Mesenchymal stem cell (in vitro differentiated cells and primary cell): ENCODE results near the gene SLC39A2.

Experiments
- DNase-seq: peaks from one replicate; pipeline ENCODE4 v3.0.0-alpha.2; 2013
- H2AFZ ChIP-seq: one replicate; pipeline ENCODE4 v1.6.1; 2013; ENCODE audit warnings: low read depth, mild to moderate bottlenecking, control low read depth, inconsistent platforms, low read length, moderate library complexity
- H2AK5ac ChIP-seq: 2 replicates; pipeline ENCODE4 v1.6.1; 2013; ENCODE audit warnings: low read length, moderate library complexity, mild to moderate bottlenecking, inconsistent platforms; ENCODE audit not compliant: severe bottlenecking
- H2BK120ac ChIP-seq: one replicate; pipeline ENCODE4 v1.6.1; 2013; ENCODE audit warnings: low read depth, mild to moderate bottlenecking, inconsistent platforms, low read length, moderate library complexity
- H2BK12ac ChIP-seq, 2 experiments: one replicate each; pipeline ENCODE4 v1.6.1; 2013; ENCODE audit warnings: inconsistent platforms in 2 of 2, low read length in 2 of 2, mild to moderate bottlenecking in 2 of 2, moderate library complexity in 2 of 2, control low read depth in 1 of 2
- H2BK15ac ChIP-seq: one replicate; pipeline ENCODE4 v1.6.1; 2013; ENCODE audit warnings: mild to moderate bottlenecking, low read depth, inconsistent platforms; ENCODE audit not compliant: poor library complexity, severe bottlenecking
- H2BK5ac ChIP-seq: 2 replicates; pipeline ENCODE4 v1.6.1; 2013; ENCODE audit warnings: low read depth, mild to moderate bottlenecking, low read length, control low read depth, inconsistent platforms; ENCODE audit not compliant: poor library complexity, severe bottlenecking
- H3K14ac ChIP-seq, 2 experiments: one replicate each; pipeline ENCODE4 v1.6.1; 2013; ENCODE audit warnings: inconsistent platforms in 2 of 2, low read length in 2 of 2, control low read depth in 1 of 2, mild to moderate bottlenecking in 1 of 2, moderate library complexity in 1 of 2
- H3K18ac ChIP-seq, 2 experiments: one replicate each; pipeline ENCODE4 v1.6.1; 2013; ENCODE audit warnings: inconsistent platforms in 2 of 2, low read length in 2 of 2, control low read depth in 1 of 2, low read depth in 1 of 2, mild to moderate bottlenecking in 1 of 2
- H3K23ac ChIP-seq, 2 experiments: one replicate each; pipeline ENCODE4 v1.6.1; 2013; ENCODE audit warnings: inconsistent platforms in 2 of 2, low read length in 2 of 2, mild to moderate bottlenecking in 2 of 2, moderate library complexity in 2 of 2, control low read depth in 1 of 2
- H3K27ac ChIP-seq: 2 replicates; pipeline ENCODE4 v1.5.1; 2013; ENCODE audit warnings: mild to moderate bottlenecking, moderate library complexity, low read length, control low read depth, inconsistent platforms; ENCODE audit not compliant: poor library complexity, severe bottlenecking
- H3K27me3 ChIP-seq, 2 experiments: 2 replicates each; pipeline versions ENCODE4 v1.6.1 to v1.7.0; 2013; ENCODE audit warnings: low read length in 2 of 2, mild to moderate bottlenecking in 2 of 2, moderate library complexity in 2 of 2, control low read depth in 1 of 2, inconsistent platforms in 1 of 2; ENCODE audit not compliant: control insufficient read depth in 1 of 2, insufficient read depth in 1 of 2
- H3K36me3 ChIP-seq, 2 experiments: 2 replicates each; pipeline versions ENCODE4 v1.6.1 to v1.7.0; 2013; ENCODE audit warnings: low read length in 2 of 2, control low read depth in 1 of 2, inconsistent platforms in 1 of 2, low read depth in 1 of 2, mild to moderate bottlenecking in 1 of 2; ENCODE audit not compliant: insufficient read depth in 2 of 2, control insufficient read depth in 1 of 2
- H3K4ac ChIP-seq, 2 experiments: one replicate each; pipeline ENCODE4 v1.6.1; 2013; ENCODE audit warnings: inconsistent platforms in 2 of 2, low read length in 2 of 2, mild to moderate bottlenecking in 2 of 2, moderate library complexity in 2 of 2, control low read depth in 1 of 2, low read depth in 1 of 2
- H3K4me1 ChIP-seq: 2 replicates; pipeline ENCODE4 v1.6.1; 2013; ENCODE audit warnings: low read depth, low read length, control low read depth; ENCODE audit not compliant: control insufficient read depth, insufficient read depth
- H3K4me2 ChIP-seq: 2 replicates; pipeline ENCODE4 v1.6.1; 2013; ENCODE audit warnings: low read length, mild to moderate bottlenecking, inconsistent platforms; ENCODE audit not compliant: poor library complexity, severe bottlenecking
- H3K4me3 ChIP-seq, 2 experiments: 2 replicates each; pipeline versions ENCODE4 v1.5.1 to v1.7.0; 2013; ENCODE audit warnings: low read length in 2 of 2, mild to moderate bottlenecking in 2 of 2, control low read depth in 1 of 2, low read depth in 1 of 2; ENCODE audit not compliant: insufficient read depth in 1 of 2
- H3K79me1 ChIP-seq: replicated peaks from 2 replicates; pipeline ENCODE4 v1.6.1; 2013; ENCODE audit warnings: mild to moderate bottlenecking, control low read depth, low read length, inconsistent platforms; ENCODE audit not compliant: poor library complexity, severe bottlenecking
- H3K9ac ChIP-seq: 2 replicates; pipeline ENCODE4 v1.7.0; 2013; ENCODE audit warnings: mild to moderate bottlenecking, low read length, moderate library complexity
- H3K9me3 ChIP-seq: 2 replicates; pipeline ENCODE4 v1.7.0; 2013; ENCODE audit warnings: mild to moderate bottlenecking, low read length; ENCODE audit not compliant: control insufficient read depth
- H4K8ac ChIP-seq: one replicate; pipeline ENCODE4 v1.6.1; 2013; ENCODE audit warnings: inconsistent platforms, mild to moderate bottlenecking, low read length, moderate library complexity
- H4K91ac ChIP-seq: one replicate; pipeline ENCODE4 v1.6.1; 2013; ENCODE audit warnings: mild to moderate bottlenecking, low read length, inconsistent platforms
- WGBS: methylation state at CpG from one replicate; pipeline ENCODE4 v1.1.7; 2013; ENCODE audit warnings: mixed read lengths; 5-methylcytosine and 5-hydroxymethylcytosine counted together

Gene SLC39A2

DNA sequence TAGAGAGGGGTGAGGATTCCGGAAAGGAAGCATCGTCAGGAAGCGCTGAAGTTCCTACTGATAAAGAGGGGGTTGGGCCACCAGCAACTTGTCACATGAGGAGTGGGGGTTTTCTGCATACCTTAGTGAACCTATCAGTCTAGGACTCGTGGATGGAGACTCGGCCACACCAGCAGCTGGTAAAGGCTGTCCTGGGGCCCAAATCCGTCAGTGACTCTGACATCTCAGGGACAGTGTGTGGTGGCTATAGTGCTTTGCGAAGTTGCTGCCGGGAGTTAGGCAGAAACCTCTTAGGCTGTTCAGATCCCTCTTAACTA lies 27.4 kb upstream of the SLC39A2 start:
- Histone ChIP-seq H2BK15ac (no peak overlapping the region), H2BK120ac (no peak overlapping the region), H4K8ac (peak overlapping the region; percentile 54), H3K4me1 (peaks cover 11% of the 10 kb centered on the region), H3K18ac (peak overlapping the region in 1 of 2 experiments; percentile 34), H3K14ac (no peak overlapping the region), H3K4ac (no peak overlapping the region), H2AK5ac (no peak overlapping the region), H4K91ac (peak overlapping the region; percentile 70), H2BK12ac (peak overlapping the region in 1 of 2 experiments; percentile 65), H3K4me2 (no peak overlapping the region), H3K23ac (no peak overlapping the region), H3K9ac (peak overlapping the region; percentile 87), H3K4me3 (peak overlapping the region in 1 of 2 experiments; percentile 84), H3K9me3 (no peaks in the 10 kb centered on the region), H3K27me3 (peaks cover 12 to 14% of the 10 kb centered on the region in 2 experiments), H3K27ac (no peak overlapping the region), H2AFZ (peak overlapping the region; percentile 81), H3K79me1 (no peaks in the 10 kb centered on the region), H2BK5ac (no peak overlapping the region), H3K36me3 (no peaks in the 10 kb centered on the region)
- WGBS, result 13% methylated on average over 8 of the region's 8 CpGs
- DNase-seq, result no peak

DNA sequence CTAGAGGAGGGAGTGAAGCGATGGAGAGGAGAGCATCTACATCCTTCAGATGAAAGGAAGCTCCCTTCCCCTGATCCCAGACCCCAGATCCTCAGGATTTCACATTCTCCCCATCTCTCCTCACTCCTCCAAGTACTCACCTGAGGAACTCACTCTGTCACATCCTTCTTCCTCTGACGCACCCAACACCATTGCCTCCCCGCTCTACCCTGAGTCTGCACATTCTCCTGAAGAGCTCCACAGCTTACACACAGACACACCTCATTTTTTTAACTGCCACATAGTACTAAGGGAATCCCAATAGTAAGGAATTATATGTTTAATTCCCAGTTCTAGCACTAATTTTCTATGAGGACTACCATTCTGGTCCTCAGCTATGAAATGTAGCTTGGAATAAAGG lies 25.6 kb upstream of the SLC39A2 start:
- H3K36me3 ChIP-seq, result no peaks in the 10 kb centered on the region
- no peak overlapping the region for H3K14ac ChIP-seq
- no peak overlapping the region for H2BK120ac ChIP-seq
- no peak overlapping the region for H2BK15ac ChIP-seq
- 89% methylated on average over 3 of the region's 3 CpGs for WGBS
- H2BK12ac ChIP-seq, result peak overlapping the region in 1 of 2 experiments; percentile 51
- H3K4me3 ChIP-seq, result no peak overlapping the region
- no peak overlapping the region for H3K4me2 ChIP-seq
- H3K9ac ChIP-seq, result no peak overlapping the region
- DNase-seq, result no peak
- no peak overlapping the region for H3K27ac ChIP-seq
- H3K79me1 ChIP-seq, result no peaks in the 10 kb centered on the region
- peaks cover 11% of the 10 kb centered on the region for H3K4me1 ChIP-seq
- H3K23ac ChIP-seq, result no peak overlapping the region
- peaks cover 0 to under 1% of the 10 kb centered on the region in 2 experiments for H3K27me3 ChIP-seq
- H4K91ac ChIP-seq, result no peak overlapping the region
- no peak overlapping the region for H3K4ac ChIP-seq
- H3K9me3 ChIP-seq, result no peaks in the 10 kb centered on the region
- peak overlapping the region; percentile 61 for H2AK5ac ChIP-seq
- H3K18ac ChIP-seq, result no peak overlapping the region
- H2BK5ac ChIP-seq, result no peak overlapping the region
- no peak overlapping the region for H4K8ac ChIP-seq
- H2AFZ ChIP-seq, result no peak overlapping the region

DNA sequence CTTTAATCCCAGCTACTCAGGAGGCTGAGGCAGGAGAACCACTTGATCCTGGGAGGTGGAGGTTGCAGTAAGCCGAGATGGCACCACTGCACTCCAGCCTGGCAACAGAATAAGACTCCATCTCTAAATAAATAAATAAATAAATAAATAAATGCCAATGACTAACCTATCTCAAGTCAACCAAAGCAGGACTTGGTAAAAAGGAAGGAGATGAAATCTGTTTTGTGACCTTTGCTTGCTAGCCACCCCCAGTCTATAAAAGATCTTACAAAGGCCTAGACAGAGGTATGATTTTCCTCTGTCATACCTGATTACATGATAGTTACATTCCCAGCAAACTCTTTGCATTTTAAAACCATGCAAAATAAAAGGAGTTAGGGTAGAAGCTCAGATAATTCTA lies 22.8 kb upstream of the SLC39A2 start:
- Histone ChIP-seq H2BK12ac (no peak overlapping the region), H3K27ac (no peak overlapping the region), H3K79me1 (no peaks in the 10 kb centered on the region), H3K4me3 (no peak overlapping the region), H2BK120ac (no peak overlapping the region), H3K9me3 (no peaks in the 10 kb centered on the region), H2AFZ (no peak overlapping the region), H2BK15ac (no peak overlapping the region), H2BK5ac (no peak overlapping the region), H3K4ac (no peak overlapping the region), H3K18ac (no peak overlapping the region), H3K27me3 (no peaks in the 10 kb centered on the region), H2AK5ac (no peak overlapping the region), H3K36me3 (no peaks in the 10 kb centered on the region), H3K4me1 (peaks cover 9% of the 10 kb centered on the region), H3K14ac (no peak overlapping the region), H4K8ac (no peak overlapping the region), H4K91ac (no peak overlapping the region), H3K4me2 (no peak overlapping the region), H3K23ac (no peak overlapping the region), H3K9ac (no peak overlapping the region)
- no peak for DNase-seq
- 100% methylated on average over 1 of the region's 1 CpG for WGBS

DNA sequence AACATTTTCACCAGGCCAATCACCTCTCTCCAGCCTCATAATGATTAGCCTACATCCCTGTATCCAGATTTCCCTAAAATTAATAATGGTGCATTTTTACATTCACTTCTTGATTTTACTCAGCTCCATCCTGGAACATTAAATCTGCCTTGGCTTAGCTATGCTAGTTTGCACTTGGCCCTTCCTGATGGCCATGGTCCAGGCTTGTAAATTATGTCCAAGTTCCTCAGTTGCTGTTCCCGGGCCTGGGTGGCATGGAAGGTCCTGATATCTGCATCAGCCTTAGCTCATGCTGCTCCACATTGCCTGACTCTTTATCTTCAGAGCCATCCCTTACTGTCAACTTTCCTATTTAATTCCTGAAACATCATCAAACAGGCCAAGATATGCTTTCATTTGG lies 20.4 kb upstream of the SLC39A2 start:
- peaks cover 5% of the 10 kb centered on the region for H3K4me1 ChIP-seq
- no peak for DNase-seq
- H4K8ac ChIP-seq, result no peak overlapping the region
- H3K4me3 ChIP-seq, result no peak overlapping the region
- H3K9ac ChIP-seq, result no peak overlapping the region
- H3K23ac ChIP-seq, result no peak overlapping the region
- H3K27me3 ChIP-seq, result peaks cover 0 to 2% of the 10 kb centered on the region in 2 experiments
- no peaks in the 10 kb centered on the region for H3K79me1 ChIP-seq
- H3K4me2 ChIP-seq, result no peak overlapping the region
- H2AK5ac ChIP-seq, result no peak overlapping the region
- no peak overlapping the region for H2BK15ac ChIP-seq
- H2BK12ac ChIP-seq, result no peak overlapping the region
- WGBS, result 90% methylated on average over 1 of the region's 1 CpG
- no peaks in the 10 kb centered on the region for H3K9me3 ChIP-seq
- no peak overlapping the region for H2BK120ac ChIP-seq
- H2BK5ac ChIP-seq, result no peak overlapping the region
- no peak overlapping the region for H4K91ac ChIP-seq
- H3K36me3 ChIP-seq, result no peaks in the 10 kb centered on the region
- H3K27ac ChIP-seq, result no peak overlapping the region
- no peak overlapping the region for H3K14ac ChIP-seq
- no peak overlapping the region for H3K4ac ChIP-seq
- no peak overlapping the region for H3K18ac ChIP-seq
- no peak overlapping the region for H2AFZ ChIP-seq
